PC-3 (cell line): ENCODE measurements around the gene CCL18.
"Not testable (repeated sequence)": the region's sequence is repeated elsewhere in the genome, so short reads cannot be mapped to it uniquely, and the experiment has no call there.

Experiments
- CTCF ChIP-seq: fragments of 300-600 bp; sonication (generic); conservative IDR thresholded peaks from 2 replicates; pipeline ENCODE4 v1.5.1; 2017; ENCODE audit warnings: antibody characterized with exemption, low read depth, mild to moderate bottlenecking, low read length
- EZH2 ChIP-seq: fragments of 300-600 bp; sonication (generic); IDR thresholded peaks from one replicate; pipeline ENCODE4 v1.6.1; 2017; ENCODE audit warnings: antibody characterized with exemption, mild to moderate bottlenecking, low read length; ENCODE audit not compliant: unreplicated experiment
- EZH2phosphoT487 ChIP-seq: fragments of 300-600 bp; sonication (generic); IDR thresholded peaks from 2 replicates; pipeline ENCODE4 v1.6.1; 2018; ENCODE audit warnings: mild to moderate bottlenecking, antibody characterized with exemption, low read length, borderline replicate concordance

GRCh38 chr17:36083691-36084090 lies 19.6 kb downstream of the CCL18 start:
- TF ChIP-seq EZH2phosphoT487, CTCF, EZH2: not testable (repeated sequence)
